ENCODE measurements around the gene SREBF1.
A peak's percentile ranks its signal among the peaks of the same experiment; 100 is the strongest.

Gene SREBF1

DNA sequence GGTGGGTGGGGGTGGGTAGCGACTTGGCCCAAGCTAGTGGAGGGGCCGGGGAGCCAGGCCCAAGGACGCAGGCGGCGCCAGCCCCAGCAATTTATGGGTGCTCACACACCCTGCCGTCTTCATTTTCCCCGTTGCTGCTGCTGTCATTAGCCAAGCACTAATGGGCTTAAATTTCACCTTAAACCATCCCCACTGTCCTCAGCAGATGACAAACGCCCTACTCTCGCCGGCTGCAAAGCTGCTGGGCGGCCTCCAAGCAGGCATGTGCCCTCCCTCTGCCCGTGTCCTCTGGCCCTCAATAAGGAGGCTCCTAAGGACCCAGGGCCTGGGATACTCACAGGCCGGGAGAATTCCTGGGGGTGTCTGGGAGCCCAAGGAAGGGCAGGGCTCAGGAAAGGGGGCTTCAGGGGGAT lies 66.1 kb downstream of the SREBF1 start:
- Histone ChIP-seq H3K27me3 (ENCODE audit: control insufficient read depth in 2 of 2, insufficient read depth in 2 of 2, low read length in 2 of 2) (no peaks in the 10 kb centered on the region), H3K36me3 (ENCODE audit: control insufficient read depth in 2 of 2, insufficient read depth in 2 of 2, low read length in 2 of 2) (no peaks in the 10 kb centered on the region), H3K9me3 (ENCODE audit: control insufficient read depth in 2 of 2, low read length in 2 of 2) (no peaks in the 10 kb centered on the region), H3K27ac (ENCODE audit: low read depth in 2 of 2, low read length in 2 of 2) (peak overlapping the region in 1 of 2 donors; percentile 23), H3K4me1 (ENCODE audit: control insufficient read depth in 2 of 2, insufficient read depth in 2 of 2, low read length in 2 of 2) (peaks cover 15 to 16% of the 10 kb centered on the region in 2 donors), H3K4me3 (ENCODE audit: low read length in 2 of 2) (no peak overlapping the region), H3K9ac (ENCODE audit: low read depth in 1 of 2, low read length in 2 of 2) (no peak overlapping the region)

DNA sequence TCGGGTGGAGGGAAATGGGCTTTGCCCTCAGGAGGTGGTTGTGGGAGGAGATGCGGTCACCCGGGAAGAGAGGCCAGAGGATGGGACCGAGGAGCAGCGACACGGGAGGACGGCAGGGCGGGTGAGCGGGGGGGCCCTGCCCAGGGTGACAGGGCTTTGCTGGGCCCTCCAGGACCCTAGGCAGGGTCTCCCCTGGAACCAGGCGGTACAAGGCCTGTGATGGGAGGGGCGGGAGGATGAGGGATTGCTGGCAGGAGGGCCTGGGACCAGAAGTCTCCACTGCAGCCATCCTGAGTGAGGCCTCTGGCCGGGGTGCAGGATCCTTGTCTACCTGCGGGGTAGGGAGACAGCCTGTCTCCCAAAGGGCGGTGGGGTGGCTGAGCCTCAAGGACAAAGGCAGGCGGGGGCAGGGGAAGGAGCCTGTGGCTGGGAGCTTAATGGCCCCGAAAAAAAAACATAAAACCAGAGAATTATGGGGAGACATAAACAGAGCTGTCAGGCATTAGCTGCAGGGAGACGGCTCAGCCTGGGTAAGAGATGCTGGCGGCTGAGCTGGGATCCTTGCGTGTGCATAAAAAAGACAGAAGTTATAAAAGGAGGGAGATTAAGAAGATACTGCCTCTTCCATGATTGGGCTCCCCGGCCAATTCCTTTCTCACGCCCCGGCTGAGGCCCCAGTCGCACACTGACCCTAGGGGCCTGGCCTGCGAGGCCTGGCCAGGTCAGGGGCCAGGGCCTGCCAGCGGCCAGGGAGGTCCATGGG lies 66.7 kb downstream of the SREBF1 start:
- H3K9me3 ChIP-seq (ENCODE audit: control insufficient read depth in 2 of 2, low read length in 2 of 2) = no peaks in the 10 kb centered on the region
- no peak overlapping the region for H3K4me3 ChIP-seq (ENCODE audit: low read length in 2 of 2)
- no peak overlapping the region for H3K9ac ChIP-seq (ENCODE audit: low read depth in 1 of 2, low read length in 2 of 2)
- no peaks in the 10 kb centered on the region for H3K27me3 ChIP-seq (ENCODE audit: control insufficient read depth in 2 of 2, insufficient read depth in 2 of 2, low read length in 2 of 2)
- peaks cover 16% of the 10 kb centered on the region in 2 donors for H3K4me1 ChIP-seq (ENCODE audit: control insufficient read depth in 2 of 2, insufficient read depth in 2 of 2, low read length in 2 of 2)
- peak overlapping the region; percentile 4 to 23 for H3K27ac ChIP-seq (ENCODE audit: low read depth in 2 of 2, low read length in 2 of 2)
- H3K36me3 ChIP-seq (ENCODE audit: control insufficient read depth in 2 of 2, insufficient read depth in 2 of 2, low read length in 2 of 2) = no peaks in the 10 kb centered on the region

DNA sequence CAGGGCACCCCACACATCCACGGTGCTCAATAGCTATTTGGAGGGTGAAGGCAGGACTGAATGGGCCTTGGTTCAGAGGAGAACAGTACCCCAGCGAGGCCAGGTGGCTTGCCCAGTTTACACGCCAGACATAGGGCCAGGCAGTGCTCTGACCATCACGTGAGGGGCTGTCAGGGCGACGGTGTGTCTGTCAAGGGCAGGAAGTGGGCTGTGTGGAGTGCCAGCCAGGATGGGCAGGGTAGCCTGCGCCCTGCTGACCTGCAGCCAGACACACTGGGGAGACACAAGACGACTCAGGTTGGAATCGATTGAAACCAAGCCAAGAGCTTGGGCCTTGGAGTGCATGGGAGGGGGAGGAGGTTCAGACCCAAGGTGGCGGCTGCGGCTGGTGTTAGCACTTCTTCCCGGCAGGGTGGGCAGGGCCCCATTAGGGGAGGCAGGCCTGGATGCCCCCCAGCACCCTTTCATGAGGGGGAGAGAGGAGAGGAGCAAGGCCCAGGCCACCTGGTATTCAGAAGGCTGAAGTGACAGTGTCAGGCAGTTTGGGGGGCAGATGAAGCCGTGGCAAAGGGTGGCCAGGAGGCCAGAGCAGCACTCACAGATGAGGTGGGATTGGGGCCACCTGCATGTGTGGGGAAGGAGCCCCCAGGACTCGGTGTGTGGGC lies 68.2 kb downstream of the SREBF1 start:
- H3K4me1 ChIP-seq (ENCODE audit: control insufficient read depth in 2 of 2, insufficient read depth in 2 of 2, low read length in 2 of 2) = peaks cover 6 to 9% of the 10 kb centered on the region in 2 donors
- H3K27me3 ChIP-seq (ENCODE audit: control insufficient read depth in 2 of 2, insufficient read depth in 2 of 2, low read length in 2 of 2) = no peaks in the 10 kb centered on the region
- H3K36me3 ChIP-seq (ENCODE audit: control insufficient read depth in 2 of 2, insufficient read depth in 2 of 2, low read length in 2 of 2) = no peaks in the 10 kb centered on the region
- H3K9me3 ChIP-seq (ENCODE audit: control insufficient read depth in 2 of 2, low read length in 2 of 2) = no peaks in the 10 kb centered on the region
- H3K27ac ChIP-seq (ENCODE audit: low read depth in 2 of 2, low read length in 2 of 2) = no peak overlapping the region
- H3K9ac ChIP-seq (ENCODE audit: low read depth in 1 of 2, low read length in 2 of 2) = no peak overlapping the region
- H3K4me3 ChIP-seq (ENCODE audit: low read length in 2 of 2) = no peak overlapping the region

DNA sequence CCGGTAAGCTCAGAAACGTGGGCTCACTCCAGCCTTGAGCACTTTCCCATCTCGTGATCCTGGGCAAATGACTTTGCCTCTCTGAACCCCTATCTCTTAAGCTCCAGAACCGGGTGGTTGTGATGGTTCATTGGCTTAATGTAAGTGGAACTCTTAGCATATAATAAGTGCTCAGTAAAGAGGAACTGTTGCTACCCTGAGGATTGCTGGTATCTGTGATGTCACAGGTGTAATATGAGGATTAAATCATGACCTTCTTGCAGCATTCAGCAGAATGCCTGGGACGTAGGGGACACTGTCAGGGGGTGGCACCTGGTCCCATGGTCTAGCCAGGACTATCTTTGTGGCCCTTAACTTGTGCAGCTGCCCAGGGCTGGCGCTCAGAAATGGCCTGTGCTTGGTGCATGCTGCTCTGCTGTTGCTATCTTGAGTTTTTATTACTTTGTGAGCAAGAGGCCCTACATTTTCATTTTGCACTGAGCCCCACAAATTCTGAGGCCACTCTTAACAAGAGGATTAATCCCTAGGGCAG lies 68.8 kb downstream of the SREBF1 start:
- H3K9ac ChIP-seq (ENCODE audit: low read depth in 1 of 2, low read length in 2 of 2) = no peak overlapping the region
- no peaks in the 10 kb centered on the region for H3K27me3 ChIP-seq (ENCODE audit: control insufficient read depth in 2 of 2, insufficient read depth in 2 of 2, low read length in 2 of 2)
- H3K9me3 ChIP-seq (ENCODE audit: control insufficient read depth in 2 of 2, low read length in 2 of 2) = no peaks in the 10 kb centered on the region
- no peaks in the 10 kb centered on the region for H3K36me3 ChIP-seq (ENCODE audit: control insufficient read depth in 2 of 2, insufficient read depth in 2 of 2, low read length in 2 of 2)
- no peak overlapping the region for H3K27ac ChIP-seq (ENCODE audit: low read depth in 2 of 2, low read length in 2 of 2)
- H3K4me3 ChIP-seq (ENCODE audit: low read length in 2 of 2) = no peak overlapping the region
- peaks cover 6 to 9% of the 10 kb centered on the region in 2 donors for H3K4me1 ChIP-seq (ENCODE audit: control insufficient read depth in 2 of 2, insufficient read depth in 2 of 2, low read length in 2 of 2)

DNA sequence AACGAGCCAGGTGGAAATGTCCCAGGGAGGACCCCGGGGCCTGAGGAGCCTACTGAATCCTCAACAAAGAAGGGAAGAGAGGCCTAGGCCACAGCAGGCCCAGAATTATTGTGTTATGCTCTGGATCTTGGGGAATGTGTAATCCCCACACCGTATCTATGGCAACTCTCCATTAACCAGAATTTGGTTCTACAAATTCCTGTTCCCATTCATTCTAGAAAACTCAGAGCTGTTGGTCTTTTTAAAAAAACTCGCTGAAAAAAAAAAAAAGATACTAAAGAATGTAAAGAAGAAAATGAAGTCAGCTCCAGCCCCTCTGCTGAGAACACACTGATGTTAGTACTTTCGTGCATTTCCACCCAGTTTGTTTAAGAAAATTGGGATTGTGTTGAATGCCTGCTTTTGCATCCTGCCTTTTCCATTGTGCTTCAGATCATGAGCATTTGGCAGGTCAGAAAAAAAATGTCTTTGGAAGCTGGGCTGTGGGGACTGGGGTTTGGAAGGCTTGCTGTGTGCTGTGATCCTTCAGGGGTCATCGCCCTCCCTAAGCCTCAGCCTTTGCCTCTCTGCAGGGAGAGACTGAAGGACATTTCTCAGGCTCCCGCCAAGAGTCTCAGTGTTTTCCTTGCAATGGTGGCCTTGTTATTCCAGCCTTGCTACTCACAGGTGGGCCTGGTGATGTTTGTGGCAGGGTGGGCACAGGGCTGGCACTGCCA lies 69.5 kb downstream of the SREBF1 start:
- Histone ChIP-seq H3K4me1 (ENCODE audit: control insufficient read depth in 2 of 2, insufficient read depth in 2 of 2, low read length in 2 of 2) (peaks cover 6 to 9% of the 10 kb centered on the region in 2 donors), H3K27ac (ENCODE audit: low read depth in 2 of 2, low read length in 2 of 2) (no peak overlapping the region), H3K36me3 (ENCODE audit: control insufficient read depth in 2 of 2, insufficient read depth in 2 of 2, low read length in 2 of 2) (no peaks in the 10 kb centered on the region), H3K4me3 (ENCODE audit: low read length in 2 of 2) (no peak overlapping the region), H3K9ac (ENCODE audit: low read depth in 1 of 2, low read length in 2 of 2) (no peak overlapping the region), H3K27me3 (ENCODE audit: control insufficient read depth in 2 of 2, insufficient read depth in 2 of 2, low read length in 2 of 2) (no peaks in the 10 kb centered on the region), H3K9me3 (ENCODE audit: control insufficient read depth in 2 of 2, low read length in 2 of 2) (no peaks in the 10 kb centered on the region)

DNA sequence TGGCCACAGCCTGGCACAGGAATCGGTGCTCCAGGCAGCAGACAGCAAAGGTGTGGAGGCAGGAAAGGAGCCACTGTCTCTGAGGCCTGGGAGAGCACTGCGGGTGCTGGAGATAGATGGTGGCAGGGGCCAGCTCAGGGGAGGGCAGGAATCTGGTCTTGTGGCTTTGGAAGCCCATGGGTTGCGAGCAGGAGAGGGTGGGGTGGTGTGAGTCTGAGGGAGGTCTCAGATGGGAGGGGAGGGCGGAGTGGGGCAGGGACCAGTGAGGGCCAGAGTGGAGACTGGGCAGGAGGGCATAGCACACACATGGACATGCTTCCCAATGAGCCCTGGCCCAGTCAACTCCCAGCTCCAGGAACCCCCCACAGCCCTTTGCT lies 70.1 kb downstream of the SREBF1 start:
- Histone ChIP-seq H3K9ac (ENCODE audit: low read depth in 1 of 2, low read length in 2 of 2) (no peak overlapping the region), H3K36me3 (ENCODE audit: control insufficient read depth in 2 of 2, insufficient read depth in 2 of 2, low read length in 2 of 2) (no peaks in the 10 kb centered on the region), H3K27me3 (ENCODE audit: control insufficient read depth in 2 of 2, insufficient read depth in 2 of 2, low read length in 2 of 2) (no peaks in the 10 kb centered on the region), H3K9me3 (ENCODE audit: control insufficient read depth in 2 of 2, low read length in 2 of 2) (no peaks in the 10 kb centered on the region), H3K4me3 (ENCODE audit: low read length in 2 of 2) (no peak overlapping the region), H3K27ac (ENCODE audit: low read depth in 2 of 2, low read length in 2 of 2) (peak overlapping the region in 1 of 2 donors; percentile 23), H3K4me1 (ENCODE audit: control insufficient read depth in 2 of 2, insufficient read depth in 2 of 2, low read length in 2 of 2) (peaks cover 6 to 9% of the 10 kb centered on the region in 2 donors)

DNA sequence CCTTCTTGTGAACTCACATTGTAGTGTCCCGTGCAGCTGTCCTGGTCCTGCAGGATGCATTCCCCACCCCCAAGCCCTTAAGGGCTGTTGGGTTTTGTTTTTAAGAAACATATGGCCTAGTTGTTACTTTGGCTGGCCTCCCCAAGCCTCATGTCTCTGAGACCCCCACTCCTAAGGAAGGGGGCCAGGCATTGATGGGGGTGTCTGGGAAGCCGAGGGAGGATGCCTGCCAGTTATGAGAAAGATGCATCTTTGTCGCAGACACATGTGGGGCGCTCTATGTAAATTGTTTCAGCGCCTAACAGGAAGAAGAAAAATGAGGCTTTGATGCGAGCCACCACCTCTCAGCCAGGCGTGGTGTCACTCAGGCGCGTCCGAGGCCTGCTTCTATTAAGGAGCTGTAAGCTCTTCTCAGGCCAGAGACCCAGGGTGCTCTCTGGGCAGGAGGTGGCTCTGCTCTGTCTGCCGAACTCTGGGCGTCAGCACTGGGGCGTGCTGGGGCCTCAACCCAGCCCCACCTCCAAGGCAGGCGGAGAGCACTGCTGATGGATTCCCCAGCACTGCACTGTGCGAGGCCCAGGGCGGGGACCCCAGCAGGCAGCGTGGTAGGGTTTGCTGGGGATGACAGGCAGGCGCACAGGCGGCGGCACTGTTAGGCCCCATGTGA lies 70.6 kb downstream of the SREBF1 start:
- peak overlapping the region; percentile 5 to 23 for H3K27ac ChIP-seq (ENCODE audit: low read depth in 2 of 2, low read length in 2 of 2)
- peaks cover 6 to 9% of the 10 kb centered on the region in 2 donors for H3K4me1 ChIP-seq (ENCODE audit: control insufficient read depth in 2 of 2, insufficient read depth in 2 of 2, low read length in 2 of 2)
- H3K4me3 ChIP-seq (ENCODE audit: low read length in 2 of 2) = no peak overlapping the region
- no peaks in the 10 kb centered on the region for H3K36me3 ChIP-seq (ENCODE audit: control insufficient read depth in 2 of 2, insufficient read depth in 2 of 2, low read length in 2 of 2)
- no peaks in the 10 kb centered on the region for H3K9me3 ChIP-seq (ENCODE audit: control insufficient read depth in 2 of 2, low read length in 2 of 2)
- no peaks in the 10 kb centered on the region for H3K27me3 ChIP-seq (ENCODE audit: control insufficient read depth in 2 of 2, insufficient read depth in 2 of 2, low read length in 2 of 2)
- H3K9ac ChIP-seq (ENCODE audit: low read depth in 1 of 2, low read length in 2 of 2) = no peak overlapping the region

DNA sequence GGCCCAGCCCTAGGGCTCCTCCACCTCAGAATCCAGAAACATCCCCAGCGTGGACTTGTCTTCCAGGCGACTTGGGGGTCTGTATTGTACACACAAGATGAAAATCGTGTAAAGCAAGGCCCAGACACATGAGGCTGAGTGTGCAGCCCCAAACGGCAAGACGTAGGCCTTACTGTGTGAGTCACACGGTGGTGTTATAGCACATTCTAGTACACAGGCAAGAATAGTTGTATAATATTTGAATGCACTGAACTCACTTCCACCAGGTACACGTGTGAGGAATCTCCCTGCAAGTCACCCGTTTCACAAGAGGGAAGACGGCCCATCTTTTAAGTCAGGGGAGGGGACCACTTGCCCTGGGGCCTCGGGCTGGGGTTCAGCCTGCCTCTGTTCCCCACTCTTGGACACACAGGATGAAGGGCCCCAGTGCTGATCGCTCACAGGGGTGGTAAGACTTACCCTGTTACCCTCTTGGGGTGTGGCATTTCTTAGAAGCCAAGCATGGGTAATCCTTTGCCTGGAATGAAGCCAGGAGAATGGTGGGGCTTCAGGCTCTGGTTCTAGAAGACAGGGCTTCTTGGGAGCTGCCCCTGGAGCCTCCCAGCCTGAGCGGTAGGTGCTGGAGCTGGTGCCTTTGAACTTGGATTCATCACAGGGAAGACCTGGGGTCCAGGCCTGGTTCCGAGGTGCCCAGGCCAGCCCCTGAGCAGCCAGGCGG lies 71.3 kb downstream of the SREBF1 start:
- Histone ChIP-seq H3K9me3 (ENCODE audit: control insufficient read depth in 2 of 2, low read length in 2 of 2) (no peaks in the 10 kb centered on the region), H3K4me1 (ENCODE audit: control insufficient read depth in 2 of 2, insufficient read depth in 2 of 2, low read length in 2 of 2) (peaks cover 6 to 9% of the 10 kb centered on the region in 2 donors), H3K4me3 (ENCODE audit: low read length in 2 of 2) (no peak overlapping the region), H3K27me3 (ENCODE audit: control insufficient read depth in 2 of 2, insufficient read depth in 2 of 2, low read length in 2 of 2) (no peaks in the 10 kb centered on the region), H3K36me3 (ENCODE audit: control insufficient read depth in 2 of 2, insufficient read depth in 2 of 2, low read length in 2 of 2) (no peaks in the 10 kb centered on the region), H3K9ac (ENCODE audit: low read depth in 1 of 2, low read length in 2 of 2) (no peak overlapping the region), H3K27ac (ENCODE audit: low read depth in 2 of 2, low read length in 2 of 2) (no peak overlapping the region)

DNA sequence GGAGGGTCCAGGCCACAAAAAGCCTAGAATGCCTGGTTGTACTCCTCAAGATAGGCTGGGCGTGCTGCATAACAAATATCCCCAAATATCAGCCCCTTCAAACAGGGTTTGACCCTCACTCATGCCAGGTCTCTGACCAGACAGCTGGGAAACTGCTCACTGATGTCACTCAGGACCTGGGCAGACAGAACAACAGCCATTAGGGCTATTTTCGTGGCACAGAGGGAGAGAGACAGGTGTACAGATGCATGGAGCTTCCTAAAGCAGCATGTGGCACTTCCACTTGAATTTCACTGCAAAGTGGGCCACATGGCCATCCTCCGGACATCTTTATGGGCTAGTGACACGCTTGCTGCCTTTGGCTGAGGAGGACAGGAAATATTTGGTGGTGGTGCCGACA lies 73.1 kb downstream of the SREBF1 start:
- Histone ChIP-seq H3K27ac (ENCODE audit: low read depth in 2 of 2, low read length in 2 of 2) (no peak overlapping the region), H3K9me3 (ENCODE audit: control insufficient read depth in 2 of 2, low read length in 2 of 2) (no peaks in the 10 kb centered on the region), H3K4me3 (ENCODE audit: low read length in 2 of 2) (no peak overlapping the region), H3K36me3 (ENCODE audit: control insufficient read depth in 2 of 2, insufficient read depth in 2 of 2, low read length in 2 of 2) (no peaks in the 10 kb centered on the region), H3K27me3 (ENCODE audit: control insufficient read depth in 2 of 2, insufficient read depth in 2 of 2, low read length in 2 of 2) (no peaks in the 10 kb centered on the region), H3K4me1 (ENCODE audit: control insufficient read depth in 2 of 2, insufficient read depth in 2 of 2, low read length in 2 of 2) (peaks cover 3 to 9% of the 10 kb centered on the region in 2 donors), H3K9ac (ENCODE audit: low read depth in 1 of 2, low read length in 2 of 2) (no peak overlapping the region)
